Endothelial cell of umbilical vein (primary cell): Measurements from ENCODE around the gene CLTC. TPM values are rescaled to one million over a fixed set of nuclear protein-coding genes. Genes with fewer than 3 reads are reported as not detected.

ENCODE experiments used
- BruUV-seq: library from RNA; stranded (reverse); fragments of 400-500 nt; replicated peaks from 2 replicates; lab custom pipeline; 2021; lab: Mats Ljungman, UMichigan
- CTCF ChIA-PET: fragments of 300-600, 350-600 bp; sonication (Branson Sonifier 250); formaldehyde crosslinking; loops from one replicate; lab custom pipeline; 2021; ENCODE audit warnings: antibody characterized with exemption, inconsistent platforms; lab: Charles Lee
- POLR2A ChIA-PET: fragments of 300-600, 350-600 bp; sonication (Branson Sonifier 250); formaldehyde crosslinking; loops from one replicate; lab custom pipeline; 2021; ENCODE audit warnings: antibody characterized with exemption, inconsistent platforms; lab: Charles Lee
- DNase-seq: peaks from one replicate; pipeline ENCODE4 v3.0.0-alpha.2; 2011; ENCODE audit warnings: low read depth, low spot score
- FAIRE-seq: peaks from 2 replicates; lab custom pipeline; 2011; peaks lifted over from hg19 to GRCh38; lab: Jason Lieb, UNC
- H2AFZ ChIP-seq: 2 replicates; pipeline ENCODE4 v1.6.0; 2012; ENCODE audit warnings: low read depth, low read length, control low read depth, inconsistent platforms
- H3K27ac ChIP-seq: 2 replicates; pipeline ENCODE4 v1.5.1; 2011; ENCODE audit warnings: low read depth, mild to moderate bottlenecking, control low read depth, low read length, moderate library complexity; ENCODE audit not compliant: insufficient read depth
- H3K27me3 ChIP-seq, 2 experiments: 2 replicates each; pipeline versions ENCODE4 v1.6.0 to v1.6.1; 2011; ENCODE audit warnings: low read length in 2 of 2, mixed read lengths in 1 of 2; ENCODE audit not compliant: control insufficient read depth in 2 of 2, insufficient read depth in 2 of 2
- H3K36me3 ChIP-seq, 2 experiments: 2 replicates in 1 of 2; 3 replicates in 1 of 2; pipeline ENCODE4 v1.5.1; 2011; ENCODE audit warnings: low read length in 2 of 2, mild to moderate bottlenecking in 1 of 2, moderate library complexity in 1 of 2; ENCODE audit not compliant: control insufficient read depth in 2 of 2, insufficient read depth in 2 of 2; ENCODE audit errors: extremely low read depth in 1 of 2
- H3K4me1 ChIP-seq: 3 replicates; pipeline ENCODE4 v1.5.1; 2011; ENCODE audit warnings: mild to moderate bottlenecking, low read length; ENCODE audit not compliant: control insufficient read depth, insufficient read depth; ENCODE audit errors: extremely low read depth
- H3K4me2 ChIP-seq: 2 replicates; pipeline ENCODE4 v1.6.1; 2011; ENCODE audit warnings: low read length, control low read depth, mixed read lengths; ENCODE audit not compliant: insufficient read depth
- H3K4me3 ChIP-seq, 3 experiments: fragments of 200-600 bp in 1 of 3; sonication (generic), shearing (Covaris generic) in 1 of 3; replicated peaks in 1 of 3; 2 replicates each; pipeline ENCODE4 v1.5.1; 2011 to 2016; ENCODE audit warnings: control low read depth in 3 of 3, low read length in 3 of 3, mild to moderate bottlenecking in 2 of 3, inconsistent platforms in 1 of 3, low read depth in 1 of 3, moderate library complexity in 1 of 3; ENCODE audit not compliant: insufficient read depth in 1 of 3
- H3K79me2 ChIP-seq: 2 replicates; pipeline ENCODE4 v1.6.0; 2012; ENCODE audit warnings: low read length, inconsistent platforms; ENCODE audit not compliant: control insufficient read depth, insufficient read depth
- H3K9ac ChIP-seq: replicated peaks from 2 replicates; pipeline ENCODE3; 2011; ENCODE audit warnings: low read length, control low read depth; ENCODE audit not compliant: insufficient read depth; ENCODE audit errors: extremely low read depth
- H3K9me1 ChIP-seq: replicated peaks from 3 replicates; pipeline ENCODE4 v1.6.0; 2011; ENCODE audit warnings: mild to moderate bottlenecking, low read length; ENCODE audit not compliant: control insufficient read depth, insufficient read depth; ENCODE audit errors: extremely low read depth
- H3K9me3 ChIP-seq: replicated peaks from 2 replicates; pipeline ENCODE4 v1.5.1; 2012; ENCODE audit warnings: low read length, inconsistent platforms; ENCODE audit not compliant: control insufficient read depth, insufficient read depth
- H4K20me1 ChIP-seq: replicated peaks from 2 replicates; pipeline ENCODE3; 2011; ENCODE audit warnings: mild to moderate bottlenecking, low read length; ENCODE audit not compliant: control insufficient read depth, insufficient read depth; ENCODE audit errors: extremely low read depth
- EZH2 ChIP-seq: IDR thresholded peaks from 2 replicates; pipeline ENCODE4 v1.6.1; 2012; ENCODE audit warnings: borderline replicate concordance, low read depth, mild to moderate bottlenecking, moderate library complexity, low read length, inconsistent platforms; ENCODE audit not compliant: severe bottlenecking
- FOS ChIP-seq: IDR thresholded peaks from 2 replicates; pipeline ENCODE4 v1.6.1; 2011; ENCODE audit warnings: mild to moderate bottlenecking, low read length, moderate library complexity, borderline replicate concordance; ENCODE audit not compliant: insufficient read depth
- GATA2 ChIP-seq: IDR thresholded peaks from 2 replicates; pipeline ENCODE4 v1.7.0; 2011; ENCODE audit warnings: low read depth, mild to moderate bottlenecking, moderate library complexity, mixed read lengths, low read length; ENCODE audit not compliant: insufficient read length, insufficient read depth
- JUN ChIP-seq: IDR thresholded peaks from 2 replicates; pipeline ENCODE4 v1.6.1; 2011; ENCODE audit warnings: borderline replicate concordance, low read depth; ENCODE audit not compliant: insufficient read length, insufficient read depth
- MAX ChIP-seq: IDR thresholded peaks from 2 replicates; pipeline ENCODE4 v1.6.1; 2011; ENCODE audit not compliant: insufficient read depth, insufficient read length
- MYC ChIP-seq: IDR thresholded peaks from one replicate; pipeline ENCODE4 v1.6.1; 2011; ENCODE audit warnings: mild to moderate bottlenecking, low read depth, low read length
- POLR2A ChIP-seq: IDR thresholded peaks from 2 replicates; pipeline ENCODE4 v1.6.1; 2012; ENCODE audit warnings: low read depth, mild to moderate bottlenecking, control low read depth, low read length
- POLR2AphosphoS5 ChIP-seq: IDR thresholded peaks from 2 replicates; pipeline ENCODE4 v1.6.1; 2012; ENCODE audit warnings: low read depth, mild to moderate bottlenecking, control low read depth, low read length, moderate library complexity; ENCODE audit not compliant: insufficient read depth
- dilution Hi-C: fragments of 300-500 bp; cut with MboI; formaldehyde crosslinking; loops from one replicate; pipeline ENCODE4 v1.15.0; 2019; ENCODE audit warnings: low sequenced_read_pairs; ENCODE audit not compliant: extremely low pct_ligation_motif_present
- intact Hi-C: fragments of 100-400 bp; cut with micrococcal nuclease; formaldehyde crosslinking; loops from one replicate; pipeline ENCODE4 v1.10.0; 2022
- polyA plus RNA-seq, 4 experiments: library from polyadenylated mRNA; depleted of rRNA in 3 of 4; stranded (reverse) in 3 of 4; unstranded in 1 of 4; fragments of >200 nt; gene quantifications; 2 replicates each; pipeline versions ENCODE4 v1.2.1 to v1.2.3, GENCODE V29; 2011 to 2012; ENCODE audit warnings: missing spikeins in 1 of 4
- total RNA-seq: library from RNA; stranded (reverse); gene quantifications from 2 replicates; pipeline ENCODE4 v1.2.3, GENCODE V29; 2021

CLTC gene
- total and polyA plus RNA-seq, 2 donors (not counting 3 experiments of a cell fraction or from before 2014, with no cell fraction given): 164 to 326 TPM

GRCh38 chr17:59698143-59698542 is 78.4 kb downstream of the CLTC start:
- Histone ChIP-seq H3K9me1 (no peaks in the 10 kb centered on the region), H4K20me1 (peaks cover 10% of the 10 kb centered on the region), H3K27me3 (no peaks in the 10 kb centered on the region), H3K9ac (no peak overlapping the region), H3K9me3 (no peaks in the 10 kb centered on the region), H3K79me2 (peaks cover 93% of the 10 kb centered on the region), H3K4me3 (no peak overlapping the region), H3K27ac (no peak overlapping the region), H2AFZ (no peak overlapping the region), H3K4me2 (no peak overlapping the region), H3K36me3 (peaks cover 33 to 42% of the 10 kb centered on the region in 2 experiments), H3K4me1 (no peaks in the 10 kb centered on the region)
- no peak for FAIRE-seq
- POLR2A ChIA-PET: no interaction called here
- CTCF ChIA-PET: no interaction called here
- intact Hi-C loops: no loop called here
- BruUV-seq: no TSS peak
- no peak for DNase-seq
- dilution Hi-C loops: no loop called here
- TF ChIP-seq MYC (no peak), POLR2AphosphoS5 (no peak), EZH2 (no peak), POLR2A (no peak), FOS (no peak), JUN (no peak), MAX (no peak), GATA2 (no peak)

GRCh38 chr17:59699218-59699617 is 79.5 kb downstream of the CLTC start:
- Histone ChIP-seq H3K4me2 (no peak overlapping the region), H3K4me1 (no peaks in the 10 kb centered on the region), H3K4me3 (no peak overlapping the region), H3K9me1 (no peaks in the 10 kb centered on the region), H3K9me3 (no peaks in the 10 kb centered on the region), H4K20me1 (peaks cover 10% of the 10 kb centered on the region), H3K27me3 (no peaks in the 10 kb centered on the region), H3K79me2 (peaks cover 98% of the 10 kb centered on the region), H3K36me3 (peaks cover 29 to 32% of the 10 kb centered on the region in 2 experiments), H3K9ac (no peak overlapping the region), H3K27ac (no peak overlapping the region), H2AFZ (no peak overlapping the region)
- DNase-seq (no peak), FAIRE-seq (no peak)
- BruUV-seq: no TSS peak
- ChIA-PET POLR2A (no interaction called here), CTCF (no interaction called here)
- TF ChIP-seq POLR2AphosphoS5 (peak; percentile 10), GATA2 (no peak)
- dilution Hi-C loops (no loop called here), intact Hi-C loops (no loop called here)
